Liver (tissue), 9 donors: ENCODE data around the gene TCF25. TPM values are rescaled to one million over a fixed set of nuclear protein-coding genes. Genes with fewer than 3 reads are reported as not detected.
"Not testable (repeated sequence)": the region's sequence is repeated elsewhere in the genome, so short reads cannot be mapped to it uniquely, and the experiment has no call there.

ENCODE experiments used
- DNase-seq: peaks from one replicate; pipeline ENCODE4 v3.0.0-alpha.2; 2017; ENCODE audit warnings: low spot score
- H3K27ac ChIP-seq, 2 donors: one replicate each; pipeline ENCODE4 v1.7.0; 2013; ENCODE audit warnings: inconsistent platforms in 2 of 2, low read length in 2 of 2, control low read depth in 1 of 2, low read depth in 1 of 2, mild to moderate bottlenecking in 1 of 2
- H3K27me3 ChIP-seq, 4 donors: one replicate each; pipeline versions ENCODE4 v1.6.1 to v1.7.0; 2013; ENCODE audit warnings: low read length in 3 of 4, inconsistent platforms in 1 of 4, mild to moderate bottlenecking in 1 of 4, moderate library complexity in 1 of 4; ENCODE audit not compliant: control insufficient read depth in 4 of 4, insufficient read depth in 4 of 4
- H3K36me3 ChIP-seq, 4 donors: one replicate each; pipeline versions ENCODE4 v1.6.1 to v1.7.0; 2013; ENCODE audit warnings: low read length in 3 of 4, mild to moderate bottlenecking in 3 of 4, low read depth in 1 of 4, moderate library complexity in 1 of 4; ENCODE audit not compliant: control insufficient read depth in 4 of 4, insufficient read depth in 3 of 4
- H3K4me1 ChIP-seq, 4 donors: one replicate each; pipeline versions ENCODE4 v1.6.1 to v1.7.0; 2013; ENCODE audit warnings: low read length in 3 of 4, mild to moderate bottlenecking in 3 of 4, moderate library complexity in 1 of 4; ENCODE audit not compliant: control insufficient read depth in 4 of 4, insufficient read depth in 4 of 4
- H3K4me3 ChIP-seq, 3 donors: one replicate each; pipeline versions ENCODE4 v1.6.1 to v1.7.0; 2013; ENCODE audit warnings: low read length in 3 of 3, control low read depth in 1 of 3, low read depth in 1 of 3, mild to moderate bottlenecking in 1 of 3
- H3K9ac ChIP-seq, 2 donors: one replicate each; pipeline ENCODE4 v1.7.0; 2013; ENCODE audit warnings: low read length in 2 of 2, mild to moderate bottlenecking in 2 of 2, moderate library complexity in 2 of 2, control low read depth in 1 of 2, low read depth in 1 of 2
- H3K9me3 ChIP-seq, 4 donors: one replicate each; pipeline versions ENCODE4 v1.6.1 to v1.7.0; 2013; ENCODE audit warnings: low read length in 3 of 4; ENCODE audit not compliant: control insufficient read depth in 4 of 4
- CTCF ChIP-seq: fragments of 150-350 bp; IDR thresholded peaks from 2 replicates; pipeline ENCODE4 v1.5.1; 2017; ENCODE audit warnings: improper control_type of control experiment, low read depth, low read length; ENCODE audit not compliant: missing input control
- EGR1 ChIP-seq, 2 donors: IDR thresholded peaks; 2 replicates each; pipeline ENCODE4 v1.6.1; 2016 to 2018; ENCODE audit warnings: antibody characterized with exemption in 2 of 2, low read depth in 2 of 2
- FOXA2 ChIP-seq: IDR thresholded peaks from 2 replicates; pipeline ENCODE4 v1.6.1; 2016; ENCODE audit warnings: antibody characterized with exemption
- HNF4A ChIP-seq, 2 donors: conservative IDR thresholded peaks; 2 replicates each; pipeline ENCODE4 v1.6.1; 2016; ENCODE audit warnings: antibody characterized with exemption in 2 of 2, mild to moderate bottlenecking in 2 of 2
- HNF4G ChIP-seq: IDR thresholded peaks from 2 replicates; pipeline ENCODE4 v1.6.1; 2016; ENCODE audit warnings: antibody characterized with exemption
- JUND ChIP-seq, 2 donors: IDR thresholded peaks; 2 replicates each; pipeline ENCODE4 v1.6.1; 2016; ENCODE audit warnings: antibody characterized with exemption in 2 of 2
- NR2F2 ChIP-seq: IDR thresholded peaks from 2 replicates; pipeline ENCODE4 v1.6.1; 2016; ENCODE audit warnings: antibody characterized with exemption
- RAD21 ChIP-seq, 2 donors: IDR thresholded peaks; 2 replicates each; pipeline ENCODE4 v1.6.1; 2016; ENCODE audit warnings: antibody characterized with exemption in 2 of 2, mild to moderate bottlenecking in 2 of 2
- REST ChIP-seq: IDR thresholded peaks from 2 replicates; pipeline ENCODE4 v1.6.1; 2016; ENCODE audit warnings: antibody characterized with exemption, mild to moderate bottlenecking
- RXRA ChIP-seq, 2 donors: IDR thresholded peaks; 2 replicates each; pipeline ENCODE4 v1.6.1; 2017 to 2018; ENCODE audit warnings: antibody characterized with exemption in 2 of 2, mild to moderate bottlenecking in 1 of 2
- SP1 ChIP-seq: IDR thresholded peaks from 2 replicates; pipeline ENCODE4 v1.6.1; 2018; ENCODE audit warnings: antibody characterized with exemption, mild to moderate bottlenecking
- YY1 ChIP-seq: IDR thresholded peaks from 2 replicates; pipeline ENCODE4 v1.6.1; 2016; ENCODE audit warnings: antibody characterized with exemption, mild to moderate bottlenecking
- ZBTB33 ChIP-seq: IDR thresholded peaks from 2 replicates; pipeline ENCODE4 v1.6.1; 2016; ENCODE audit warnings: antibody characterized with exemption
- WGBS: extraction: QIAGEN DNeasy Blood & Tissue Kit; methylation state at CpG from one replicate; pipeline ENCODE4 v1.1.7; 2013; 5-methylcytosine and 5-hydroxymethylcytosine counted together
- polyA plus RNA-seq, 2 donors: library from polyadenylated mRNA; stranded (reverse) in 1 of 2; unstranded in 1 of 2; fragments of 200-250 nt in 1 of 2; fragments of >200 nt in 1 of 2; fragmentation: Nextera tagmentation in 1 of 2; extraction: Ambion mirVana in 1 of 2; gene quantifications; one replicate each; pipeline versions ENCODE4 v1.2.1 to v1.2.3, GENCODE V29; 2013 to 2015
- total RNA-seq, 2 donors: library from RNA; depleted of rRNA; stranded (reverse); fragments of >200 nt; gene quantifications; one replicate each; pipeline ENCODE4 v1.2.3, GENCODE V29; 2014
- donor health status: healthy.
- donor health status: healthy.
- donor health status: healthy.
- donor health status: healthy.
- donor health status: healthy.

TCF25 gene
- total and polyA plus RNA-seq, 4 donors, result 59.6 to 98.8 (median 76.8) TPM

GRCh38 chr16:89871895-89872294, 1.5 kb upstream of the TCF25 start:
- no peak for DNase-seq
- H3K9me3 ChIP-seq, result peaks cover 0 to 3% (median 1%) of the 10 kb centered on the region in 4 donors
- no peaks in the 10 kb centered on the region for H3K27me3 ChIP-seq
- peaks cover 2 to 20% (median 13%) of the 10 kb centered on the region in 4 donors for H3K4me1 ChIP-seq
- peaks cover 0 to 4% (median 2%) of the 10 kb centered on the region in 4 donors for H3K36me3 ChIP-seq
- no peak overlapping the region for H3K4me3 ChIP-seq
- H3K9ac ChIP-seq, result no peak overlapping the region
- H3K27ac ChIP-seq, result no peak overlapping the region
- TF ChIP-seq RAD21 (IDR thresholded peaks at IDR 0.05), result no peak
- TF ChIP-seq ZBTB33, result no peak
- TF ChIP-seq HNF4G, result no peak
- TF ChIP-seq RXRA (IDR thresholded peaks at IDR 0.05), result no peak
- no peak for TF ChIP-seq NR2F2
- TF ChIP-seq YY1, result no peak
- TF ChIP-seq FOXA2, result no peak
- no peak for TF ChIP-seq CTCF
- no peak for TF ChIP-seq JUND (IDR thresholded peaks at IDR 0.05)
- TF ChIP-seq REST, result no peak
- WGBS, result 89% methylated on average over 9 of the region's 9 CpGs

GRCh38 chr16:89873972-89874689, 739 bp downstream of the TCF25 start:
- peak overlapping the region in 2 of 3 donors; percentile 64 to 77 for H3K4me3 ChIP-seq
- H3K27me3 ChIP-seq, result no peaks in the 10 kb centered on the region
- H3K4me1 ChIP-seq, result peaks cover 2 to 20% (median 13%) of the 10 kb centered on the region in 4 donors
- DNase-seq, result peak; percentile 100
- peak overlapping the region; percentile 99 to 100 for H3K27ac ChIP-seq
- no peaks in the 10 kb centered on the region for H3K9me3 ChIP-seq
- no peak for TF ChIP-seq NR2F2
- TF ChIP-seq SP1, result peak; percentile 70
- no peak for TF ChIP-seq HNF4A (conservative IDR thresholded peaks at IDR 0.05)
- no peak for TF ChIP-seq FOXA2
- TF ChIP-seq RXRA (IDR thresholded peaks at IDR 0.05), result peak; percentile 33 to 44
- peak; percentile 85 to 86 for TF ChIP-seq EGR1 (IDR thresholded peaks at IDR 0.05; ENCODE audit: low read depth in 2 of 2)
- no peak for TF ChIP-seq REST
- no peak for TF ChIP-seq CTCF
- TF ChIP-seq HNF4G, result no peak
- 7% methylated on average over 61 of the region's 61 CpGs for WGBS
- H3K9ac ChIP-seq, result peak overlapping the region in 1 of 2 donors; percentile 27
- peaks cover 2 to 10% (median 8%) of the 10 kb centered on the region in 4 donors for H3K36me3 ChIP-seq

GRCh38 chr16:89879123-89879522, 5.7 kb downstream of the TCF25 start:
- not testable (repeated sequence) for H3K9ac ChIP-seq, H3K9me3 ChIP-seq, H3K4me1 ChIP-seq, DNase-seq, H3K27me3 ChIP-seq, H3K4me3 ChIP-seq, H3K27ac ChIP-seq
- H3K36me3 ChIP-seq, result peaks cover 18 to 47% (median 30%) of the 10 kb centered on the region in 4 donors
- 96% methylated on average over 28 of the region's 28 CpGs for WGBS
